Stimulated activated CD4-positive, alpha-beta T cell treated with anti-CD3 and anti-CD28 coated beads, Interleukin-12 subunit alpha, Interleukin-12 subunit beta, amount 100 ng/mL, for 24 hours (primary cell): ENCODE results near the gene KLHDC8A.
"Not testable (repeated sequence)": the region's sequence is repeated elsewhere in the genome, so short reads cannot be mapped to it uniquely, and the experiment has no call there.

Experiments
- DNase-seq, 2 experiments: peaks; one replicate each; pipeline ENCODE4 v3.0.0-alpha.2; 2020; ENCODE audit warnings: low read depth in 2 of 2

KLHDC8A gene

GRCh38 chr1:205371871-205372660, 15.3 kb upstream of the KLHDC8A start:
- no peak for DNase-seq

DNA sequence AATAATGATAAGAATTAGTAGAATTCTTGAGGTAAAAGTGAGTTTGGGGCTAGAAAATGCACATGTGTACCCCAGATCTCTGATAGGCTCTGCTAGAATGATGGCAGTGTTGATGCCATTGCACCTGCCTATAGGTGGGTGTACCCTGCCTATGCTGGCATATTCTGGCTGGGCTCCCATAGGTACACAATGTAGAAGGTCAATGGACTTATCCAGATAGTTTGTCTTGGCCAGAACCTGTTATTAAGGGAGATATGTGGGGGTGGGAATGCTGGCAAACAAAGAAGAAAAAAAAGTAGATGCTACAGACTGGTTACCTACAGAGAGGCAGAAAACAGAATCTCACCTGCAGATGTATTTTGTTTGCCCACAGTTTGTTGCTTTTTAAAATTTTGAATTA, 14.1 kb upstream of the KLHDC8A start:
- DNase-seq: no peak

GRCh38 chr1:205369701-205370123, 13.0 kb upstream of the KLHDC8A start:
- no peak for DNase-seq

- DNase-seq: no peak
Observed at GRCh38 chr1:205368478-205368877, 11.8 kb upstream of the KLHDC8A start.

- no peak for DNase-seq
Observed at GRCh38 chr1:205365945-205366463, 9.3 kb upstream of the KLHDC8A start.

DNA sequence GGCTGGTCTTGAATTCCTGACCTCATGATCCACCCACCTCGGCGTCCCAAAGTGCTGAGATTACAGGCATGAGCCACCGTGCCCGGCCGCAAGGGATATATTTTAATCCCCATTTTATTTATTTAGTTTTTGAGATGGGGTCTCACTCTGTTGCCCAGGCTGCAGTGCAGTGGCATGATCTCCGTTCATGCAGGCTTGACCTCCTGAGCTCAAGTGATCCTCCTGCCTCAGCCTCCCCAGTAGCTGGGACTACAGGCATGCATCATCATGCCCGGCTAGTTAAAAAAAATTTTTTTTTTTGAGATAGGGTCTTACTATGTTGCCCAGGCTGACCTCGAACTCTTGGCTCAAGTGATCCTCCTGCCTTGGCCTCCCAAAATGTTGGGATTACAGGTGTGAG, 8.4 kb upstream of the KLHDC8A start:
- not testable (repeated sequence) for DNase-seq

GRCh38 chr1:205360891-205361290, 4.2 kb upstream of the KLHDC8A start:
- no peak for DNase-seq

DNA sequence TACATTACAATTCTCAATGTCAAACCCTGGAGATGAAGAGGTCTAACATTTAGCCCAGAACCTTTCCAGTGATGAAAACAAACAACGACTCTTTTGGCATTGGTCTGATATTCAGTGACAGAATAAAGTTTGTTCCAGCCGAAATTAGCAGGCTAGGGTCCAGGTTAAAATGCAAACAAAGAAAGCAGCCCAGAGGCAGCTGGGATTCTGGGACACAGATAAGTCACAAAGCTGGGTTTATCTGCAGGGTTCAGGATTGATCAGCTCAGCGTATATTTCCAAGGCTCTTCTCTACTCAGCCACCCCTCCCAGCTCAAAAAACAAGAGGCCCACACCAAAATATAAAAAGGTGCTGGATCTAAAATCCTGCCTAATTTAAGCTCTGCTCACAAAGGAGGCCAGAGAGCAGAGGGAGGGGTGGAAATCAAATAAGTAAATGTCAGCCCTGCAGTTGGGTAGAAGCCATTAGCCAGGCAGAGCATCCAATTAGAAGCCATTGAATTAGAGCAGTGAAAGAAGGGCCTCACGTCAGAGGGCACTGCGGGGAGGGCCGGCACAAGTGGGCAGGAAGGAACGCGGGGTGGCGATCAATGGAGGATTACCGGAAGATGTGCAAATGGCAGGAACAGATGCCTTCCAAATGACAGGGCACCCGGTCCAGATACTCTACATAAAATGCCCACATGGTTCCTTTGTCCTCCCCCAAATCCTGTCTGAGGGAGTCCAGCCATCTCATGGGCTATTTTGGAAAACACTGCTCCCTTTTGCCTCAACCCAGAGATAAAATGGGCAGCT, 3.2 kb upstream of the KLHDC8A start:
- DNase-seq: no peak

- DNase-seq: no peak
Observed at GRCh38 chr1:205358579-205358978, 1.9 kb upstream of the KLHDC8A start.

DNA sequence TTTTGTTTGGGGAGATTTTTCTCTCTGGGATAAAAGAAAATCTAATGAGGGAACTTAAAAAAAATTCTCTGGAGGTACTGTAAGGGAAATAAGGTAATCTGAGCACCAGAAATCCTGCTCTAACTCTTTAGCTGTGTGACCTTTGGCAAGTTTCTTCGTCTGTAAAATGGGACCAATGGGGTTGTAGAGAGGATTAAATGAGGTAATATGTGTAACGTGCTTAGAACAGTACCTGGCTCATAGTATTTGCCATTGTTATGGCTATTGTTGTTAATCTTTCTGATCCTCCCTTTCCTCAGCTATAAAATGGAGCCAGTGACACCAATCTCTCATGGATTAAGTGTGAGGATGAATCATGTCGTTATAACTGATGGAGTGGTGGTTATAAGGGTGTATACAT, 845 bp upstream of the KLHDC8A start:
- DNase-seq: no peak

DNA sequence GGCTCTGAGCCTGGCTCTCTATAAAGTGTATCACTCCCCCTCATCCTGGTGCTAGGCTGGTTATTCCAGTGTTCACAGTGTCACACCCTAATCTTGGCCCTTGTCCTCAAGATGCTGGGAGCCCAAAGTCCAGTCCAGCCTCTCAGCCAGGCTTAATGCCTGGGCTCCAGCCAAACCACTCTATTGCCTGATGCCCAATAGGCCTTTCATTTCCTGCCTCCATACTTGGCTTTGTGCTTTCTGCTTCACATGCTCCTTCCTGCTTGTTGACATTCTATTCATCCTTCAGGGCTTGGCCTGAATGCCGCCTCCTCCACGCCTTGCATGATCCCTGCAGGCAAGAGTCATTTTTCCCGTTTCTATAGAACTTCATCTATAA, 1.7 kb downstream of the KLHDC8A start:
- DNase-seq: no peak

GRCh38 chr1:205354259-205355074, 2.3 kb downstream of the KLHDC8A start:
- peak; percentile 14 to 58 for DNase-seq

- DNase-seq: no peak
Observed at GRCh38 chr1:205353612-205354011, 3.1 kb downstream of the KLHDC8A start.

DNA sequence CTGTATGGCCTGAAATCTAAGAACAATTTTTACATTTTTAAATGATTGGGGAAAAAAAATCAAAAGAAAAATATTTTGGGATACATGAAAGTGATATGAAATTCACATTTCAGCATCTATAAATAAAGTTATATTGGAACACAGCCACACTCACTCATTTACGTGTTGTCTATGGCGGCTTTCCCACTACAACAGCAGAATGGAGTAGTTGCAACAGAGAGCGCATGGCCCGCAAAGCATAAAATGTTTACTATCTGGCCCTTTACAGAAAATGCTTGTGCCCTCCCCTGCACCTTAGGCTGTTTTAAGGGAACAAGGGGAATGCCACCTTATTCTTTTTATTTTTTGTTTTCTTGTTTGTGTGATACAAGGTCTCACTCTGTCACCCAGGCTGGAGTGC, 3.5 kb downstream of the KLHDC8A start:
- DNase-seq: no peak

GRCh38 chr1:205351984-205352713, 4.6 kb downstream of the KLHDC8A start:
- DNase-seq: no peak

GRCh38 chr1:205350691-205351141, 6.0 kb downstream of the KLHDC8A start:
- no peak for DNase-seq

DNA sequence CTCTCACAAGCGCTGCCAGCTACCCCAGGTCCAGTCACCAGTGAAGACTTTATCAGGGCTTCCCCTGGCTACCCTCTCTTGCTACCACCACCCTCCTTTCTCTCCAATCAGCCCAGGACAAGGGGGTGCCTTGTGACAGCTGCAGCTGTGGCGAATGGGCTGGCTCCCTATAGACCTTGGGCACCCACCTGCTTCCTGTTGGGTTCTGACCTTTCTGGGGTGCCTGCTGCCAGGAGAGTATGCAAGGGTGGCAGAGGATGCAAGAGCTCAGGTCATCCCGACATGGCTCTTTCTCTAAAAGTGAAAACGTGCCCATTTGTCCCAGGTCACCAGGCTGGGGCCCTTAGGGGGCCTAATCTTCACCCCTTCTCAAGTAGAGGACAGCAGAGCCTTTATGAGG, 6.6 kb downstream of the KLHDC8A start:
- DNase-seq: no peak

GRCh38 chr1:205348554-205349487, 7.9 kb downstream of the KLHDC8A start:
- no peak for DNase-seq

DNA sequence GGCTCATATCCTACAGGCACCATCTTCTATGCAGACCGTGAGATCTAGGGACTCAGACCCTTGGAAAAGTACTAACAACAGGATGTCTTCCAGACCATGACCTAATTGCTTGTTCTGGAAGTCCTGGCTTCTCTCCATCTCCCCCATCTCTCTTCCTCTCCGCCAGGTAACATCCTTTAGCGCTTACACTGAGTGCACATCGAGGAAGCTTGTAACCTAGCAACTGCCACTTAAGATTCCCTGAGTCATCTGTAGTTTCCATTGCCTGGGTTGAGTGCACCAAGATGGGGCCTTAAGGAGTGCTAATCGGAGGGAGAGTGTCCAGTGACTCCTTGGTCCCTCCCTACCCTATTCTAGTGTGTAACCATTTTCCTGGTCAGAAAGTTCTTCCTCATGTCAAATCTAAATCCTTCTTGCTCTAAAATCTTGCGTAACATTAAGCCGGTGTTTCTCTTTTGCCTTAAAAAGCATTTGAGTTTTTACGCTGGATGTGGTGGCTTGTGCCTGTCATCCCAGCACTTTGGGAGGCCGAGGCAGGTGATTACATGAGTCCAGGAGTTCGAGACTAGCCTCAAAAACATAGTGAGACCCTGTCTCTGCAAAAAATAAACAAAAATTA, 9.7 kb downstream of the KLHDC8A start:
- no peak for DNase-seq

- no peak for DNase-seq
Observed at GRCh38 chr1:205345761-205346160, 11.0 kb downstream of the KLHDC8A start.
